H1 (cell line): ENCODE measurements around the gene CNTF. TPM values are rescaled to one million over a fixed set of nuclear protein-coding genes. Genes with fewer than 3 reads are reported as not detected.

Source experiments
- CTCF ChIA-PET: fragments of 300-600 bp; sonication (Branson Sonifier 250); formaldehyde crosslinking; loops from one replicate; lab custom pipeline; 2021; ENCODE audit not compliant: partially characterized antibody; lab: Charles Lee
- POLR2A ChIA-PET: fragments of 300-600 bp; sonication (Branson Sonifier 250); formaldehyde crosslinking; loops from one replicate; lab custom pipeline; 2021; ENCODE audit warnings: inconsistent platforms; ENCODE audit not compliant: partially characterized antibody; lab: Charles Lee
- DNase-seq, 2 experiments: peaks; one replicate each; pipeline versions ENCODE4 v3.0.0 to v3.0.0-alpha.2; 2010 to 2022; ENCODE audit warnings: low spot score in 2 of 2, low read depth in 1 of 2, mixed read lengths in 1 of 2
- FAIRE-seq: peaks from 2 replicates; lab custom pipeline; 2011; peaks lifted over from hg19 to GRCh38; lab: Jason Lieb, UNC
- H2AFZ ChIP-seq: 2 replicates; pipeline ENCODE4 v1.8.1; 2012; ENCODE audit warnings: low read length, inconsistent platforms
- H2AK5ac ChIP-seq: 2 replicates; pipeline ENCODE4 v1.6.1; 2013; ENCODE audit warnings: low read depth, low read length
- H2BK120ac ChIP-seq: replicated peaks from 2 replicates; pipeline ENCODE3; 2013; ENCODE audit warnings: low read depth, low read length, inconsistent platforms
- H2BK12ac ChIP-seq: 2 replicates; pipeline ENCODE4 v1.6.1; 2013; ENCODE audit warnings: low read depth, low read length
- H2BK15ac ChIP-seq: 2 replicates; pipeline ENCODE4 v1.6.1; 2013; ENCODE audit warnings: low read length
- H2BK20ac ChIP-seq: 2 replicates; pipeline ENCODE4 v1.6.1; 2013; ENCODE audit warnings: low read length
- H2BK5ac ChIP-seq: 2 replicates; pipeline ENCODE4 v1.6.1; 2013; ENCODE audit warnings: low read depth, low read length
- H3K14ac ChIP-seq: 2 replicates; pipeline ENCODE4 v1.6.1; 2013; ENCODE audit warnings: inconsistent platforms; ENCODE audit not compliant: insufficient read length
- H3K18ac ChIP-seq: 2 replicates; pipeline ENCODE4 v1.6.1; 2013; ENCODE audit warnings: low read length; ENCODE audit errors: extremely low read depth
- H3K23ac ChIP-seq: 2 replicates; pipeline ENCODE4 v1.6.1; 2013; ENCODE audit warnings: inconsistent platforms; ENCODE audit not compliant: insufficient read length
- H3K23me2 ChIP-seq: 2 replicates; pipeline ENCODE4 v1.6.1; 2013; ENCODE audit warnings: low read depth, low read length
- H3K27ac ChIP-seq: 2 replicates; pipeline ENCODE4 v1.6.1; 2011; ENCODE audit warnings: low read depth, low read length, inconsistent platforms
- H3K27me3 ChIP-seq, 4 experiments: replicated peaks in 1 of 4; 1 replicate in 1 of 4; 2 replicates in 3 of 4; pipeline versions ENCODE4 v1.6.1 to v1.8.1; 2011 to 2013; ENCODE audit warnings: low read length in 3 of 4, mild to moderate bottlenecking in 3 of 4, inconsistent platforms in 2 of 4, mixed read lengths in 2 of 4, moderate library complexity in 1 of 4; ENCODE audit not compliant: control insufficient read depth in 3 of 4, insufficient read depth in 3 of 4; ENCODE audit errors: extremely low read depth in 1 of 4
- H3K36me3 ChIP-seq, 4 experiments: 2 replicates each; pipeline versions ENCODE4 v1.6.1 to v1.8.1; 2011 to 2013; ENCODE audit warnings: mild to moderate bottlenecking in 4 of 4, low read length in 3 of 4, moderate library complexity in 2 of 4, control low read depth in 1 of 4, inconsistent platforms in 1 of 4; ENCODE audit not compliant: insufficient read depth in 4 of 4, control insufficient read depth in 2 of 4
- H3K4ac ChIP-seq: replicated peaks from 2 replicates; pipeline ENCODE3; 2013; ENCODE audit warnings: low read length, low read depth, mixed read lengths, inconsistent platforms; ENCODE audit not compliant: insufficient read length
- H3K4me1 ChIP-seq, 4 experiments: replicated peaks in 1 of 4; 1 replicate in 1 of 4; 2 replicates in 3 of 4; pipeline versions ENCODE4 v1.6.1 to v1.8.1; 2011 to 2013; ENCODE audit warnings: low read length in 3 of 4, inconsistent platforms in 2 of 4, mixed read lengths in 1 of 4; ENCODE audit not compliant: insufficient read depth in 4 of 4, control insufficient read depth in 3 of 4
- H3K4me2 ChIP-seq, 2 experiments: 2 replicates each; pipeline versions ENCODE4 v1.6.1 to v1.8.1; 2011 to 2013; ENCODE audit warnings: low read depth in 2 of 2, low read length in 2 of 2, control low read depth in 1 of 2, inconsistent platforms in 1 of 2, mild to moderate bottlenecking in 1 of 2; ENCODE audit not compliant: insufficient read depth in 1 of 2
- H3K4me3 ChIP-seq, 4 experiments: fragments of 200-600, 300-600 bp in 1 of 4; sonication (generic), shearing (Covaris generic), sonication (Bioruptor Twin) in 1 of 4; 2 replicates each; pipeline versions ENCODE4 v1.5.1 to v1.8.1; 2011 to 2016; ENCODE audit warnings: low read length in 4 of 4, low read depth in 3 of 4, control low read depth in 2 of 4, inconsistent platforms in 2 of 4, mild to moderate bottlenecking in 2 of 4, mixed read lengths in 1 of 4, moderate library complexity in 1 of 4; ENCODE audit not compliant: insufficient read depth in 2 of 4; ENCODE audit errors: extremely low read depth in 1 of 4
- H3K56ac ChIP-seq: replicated peaks from 2 replicates; pipeline ENCODE3; 2013; ENCODE audit warnings: low read depth, mild to moderate bottlenecking, mixed read lengths, low read length, inconsistent platforms; ENCODE audit not compliant: insufficient read length
- H3K79me1 ChIP-seq: 2 replicates; pipeline ENCODE4 v1.6.1; 2013; ENCODE audit warnings: low read depth, low read length, control low read depth
- H3K79me2 ChIP-seq, 2 experiments: 2 replicates each; pipeline versions ENCODE4 v1.6.1 to v1.8.1; 2012 to 2013; ENCODE audit warnings: low read length in 2 of 2, mild to moderate bottlenecking in 2 of 2, inconsistent platforms in 1 of 2; ENCODE audit not compliant: insufficient read depth in 2 of 2, control insufficient read depth in 1 of 2
- H3K9ac ChIP-seq, 4 experiments: replicated peaks in 1 of 4; 1 replicate in 1 of 4; 2 replicates in 3 of 4; pipeline versions ENCODE4 v1.6.1 to v1.8.1; 2011 to 2013; ENCODE audit warnings: low read depth in 3 of 4, low read length in 3 of 4, control low read depth in 2 of 4, mild to moderate bottlenecking in 2 of 4, moderate library complexity in 2 of 4, inconsistent platforms in 1 of 4; ENCODE audit errors: extremely low read depth in 1 of 4
- H3K9me3 ChIP-seq, 2 experiments: 2 replicates each; pipeline versions ENCODE4 v1.6.1 to v1.8.1; 2012 to 2013; ENCODE audit warnings: mild to moderate bottlenecking in 2 of 2, moderate library complexity in 2 of 2, control low read depth in 1 of 2, inconsistent platforms in 1 of 2, low read depth in 1 of 2, low read length in 1 of 2, mixed read lengths in 1 of 2; ENCODE audit not compliant: insufficient read depth in 2 of 2
- H4K20me1 ChIP-seq, 2 experiments: replicated peaks in 1 of 2; 2 replicates each; pipeline versions ENCODE3 to v1.8.1; 2011 to 2013; ENCODE audit warnings: inconsistent platforms in 2 of 2, low read length in 2 of 2, mild to moderate bottlenecking in 1 of 2; ENCODE audit not compliant: insufficient read depth in 2 of 2, control insufficient read depth in 1 of 2
- H4K5ac ChIP-seq: 2 replicates; pipeline ENCODE4 v1.6.1; 2013; ENCODE audit warnings: low read length, low read depth, mixed read lengths, inconsistent platforms; ENCODE audit not compliant: insufficient read length
- H4K8ac ChIP-seq: 2 replicates; pipeline ENCODE4 v1.8.0; 2013; ENCODE audit warnings: mild to moderate bottlenecking, moderate library complexity, low read length, inconsistent platforms; ENCODE audit not compliant: insufficient read depth; ENCODE audit errors: extremely low read depth
- H4K91ac ChIP-seq: replicated peaks from 2 replicates; pipeline ENCODE3; 2013; ENCODE audit warnings: low read length, mixed read lengths, inconsistent platforms; ENCODE audit not compliant: insufficient read length
- BRCA1 ChIP-seq: IDR thresholded peaks from 2 replicates; pipeline ENCODE4 v1.6.1; 2012; ENCODE audit warnings: low read depth, low read length, improper control_type of control experiment
- CREB1 ChIP-seq: IDR thresholded peaks from 2 replicates; pipeline ENCODE4 v1.6.1; 2012; ENCODE audit warnings: inconsistent platforms
- CTCF ChIP-seq, 3 experiments: IDR thresholded peaks; 1 replicate in 2 of 3; 2 replicates in 1 of 3; pipeline versions ENCODE4 v1.5.1 to v1.6.1; 2011; ENCODE audit warnings: low read length in 3 of 3, mild to moderate bottlenecking in 3 of 3, inconsistent platforms in 2 of 3, low read depth in 1 of 3, moderate library complexity in 1 of 3; ENCODE audit not compliant: insufficient read depth in 1 of 3; ENCODE audit errors: control extremely low read depth in 1 of 3
- HDAC2 ChIP-seq, 2 experiments: fragments of 300-600 bp in 1 of 2; sonication (generic) in 1 of 2; IDR thresholded peaks; 2 replicates each; pipeline ENCODE4 v1.6.1; 2011 to 2012; ENCODE audit warnings: low read depth in 2 of 2, low read length in 2 of 2, mild to moderate bottlenecking in 2 of 2, moderate library complexity in 2 of 2, borderline replicate concordance in 1 of 2, inconsistent platforms in 1 of 2
- PHF8 ChIP-seq: fragments of 200-600 bp; sonication (generic); conservative IDR thresholded peaks from 2 replicates; pipeline ENCODE4 v1.7.1; 2012; ENCODE audit warnings: low read depth, mild to moderate bottlenecking, inconsistent platforms, low read length, moderate library complexity
- POU5F1 ChIP-seq: IDR thresholded peaks from 2 replicates; pipeline ENCODE4 v1.6.1; 2011; ENCODE audit warnings: low read depth, mild to moderate bottlenecking, low read length, moderate library complexity
- SRF ChIP-seq: IDR thresholded peaks from 2 replicates; pipeline ENCODE4 v1.6.1; 2011; ENCODE audit warnings: mild to moderate bottlenecking, low read depth, low read length, moderate library complexity
- TBP ChIP-seq: IDR thresholded peaks from 2 replicates; pipeline ENCODE4 v1.6.1; 2011; ENCODE audit warnings: low read depth, low read length, improper control_type of control experiment
- YY1 ChIP-seq: IDR thresholded peaks from 2 replicates; pipeline ENCODE4 v1.6.1; 2011; ENCODE audit warnings: low read depth, mild to moderate bottlenecking, low read length
- WGBS, 2 experiments: shearing (Covaris generic) in 1 of 2; methylation state at CpG; one replicate each; pipeline versions ENCODE4 v1.1.6 to v1.1.7; 2013 to 2015; ENCODE audit warnings: low lambda C conversion rate in 2 of 2, mixed read lengths in 2 of 2, inconsistent platforms in 1 of 2, low coverage in 1 of 2, missing lambda C conversion rate in 1 of 2; ENCODE audit not compliant: insufficient replicate concordance in 2 of 2, insufficient coverage in 1 of 2, insufficient read length in 1 of 2; ENCODE audit errors: extremely low coverage in 1 of 2, missing lambda C conversion rate in 1 of 2; 5-methylcytosine and 5-hydroxymethylcytosine counted together
- polyA plus RNA-seq, 7 experiments: library from polyadenylated mRNA; depleted of rRNA in 3 of 7; stranded (reverse) in 5 of 7; unstranded in 2 of 7; fragments of >200 nt in 5 of 7; fragments of 200-250 nt in 2 of 7; gene quantifications; 1 replicate in 5 of 7; 2 replicates in 1 of 7; 4 replicates in 1 of 7; pipeline versions ENCODE4 v1.2.1 to v1.2.3, GENCODE V29; 2011 to 2013; ENCODE audit warnings: missing spikeins in 2 of 7, mixed read lengths in 2 of 7
- total RNA-seq: library from RNA; stranded (reverse); fragmentation: NEBNext Ultra II Directional; extraction: Animal tissue kit (Norgen Biotek cat#: 25700); gene quantifications from 2 replicates; pipeline ENCODE4 v1.2.1, GENCODE V29; 2021
- TF ChIP-seq, protein P1 (sequence below): IDR thresholded peaks from 2 replicates; pipeline ENCODE4 v1.6.1; 2012; ENCODE audit warnings: low read length, inconsistent platforms

Gene CNTF
- total and polyA plus RNA-seq, 2 of the 8 experiments (the other 6 are each of a cell fraction or from before 2014, with no cell fraction given): 0.41 to 1.5 TPM

GRCh38 chr11:58674609-58675008 is 52.1 kb downstream of the CNTF start:
- H2BK12ac ChIP-seq: no peak overlapping the region
- FAIRE-seq: no peak
- H3K56ac ChIP-seq: no peak overlapping the region
- H4K5ac ChIP-seq: no peak overlapping the region
- H2BK5ac ChIP-seq: no peak overlapping the region
- H2AFZ ChIP-seq: no peak overlapping the region
- no peak overlapping the region for H2BK20ac ChIP-seq
- H3K9me3 ChIP-seq: peaks cover 0 to 2% of the 10 kb centered on the region in 2 experiments; a peak in 1 of 4 replicates
- no peak overlapping the region for H3K4me3 ChIP-seq
- H3K79me2 ChIP-seq: no peaks in the 10 kb centered on the region
- no peak overlapping the region for H3K18ac ChIP-seq
- H4K91ac ChIP-seq: no peak overlapping the region
- no peaks in the 10 kb centered on the region for H3K4me1 ChIP-seq
- no peak overlapping the region for H3K27ac ChIP-seq
- no peak overlapping the region for H2AK5ac ChIP-seq
- no peak overlapping the region for H3K4ac ChIP-seq
- no peak overlapping the region for H3K9ac ChIP-seq
- no peak overlapping the region for H3K14ac ChIP-seq
- no peak for DNase-seq
- H3K27me3 ChIP-seq: no peaks in the 10 kb centered on the region
- 92% methylated on average over 12 of the region's 12 CpGs; no CpG with 5 or more reads in 1 of the 2 experiments for WGBS, 2 experiments
- no peak overlapping the region for H3K23ac ChIP-seq
- POLR2A ChIA-PET: no interaction called here
- no peak overlapping the region for H2BK120ac ChIP-seq
- peak overlapping the region; percentile 80; the same call in 1 of the 2 replicates for H4K8ac ChIP-seq
- no peak overlapping the region for H3K4me2 ChIP-seq
- no peaks in the 10 kb centered on the region for H3K79me1 ChIP-seq
- CTCF ChIA-PET: interaction anchor here (0.6 to 3.4 kb wide), 8 partner anchors 15 to 511 kb away, joined by 3 to 13 read pairs (median 4); no protein-coding TSS in a partner anchor
- H2BK15ac ChIP-seq: no peak overlapping the region
- no peaks in the 10 kb centered on the region for H3K36me3 ChIP-seq
- peaks cover 2% of the 10 kb centered on the region; the same call in 1 of the 2 replicates for H3K23me2 ChIP-seq
- no peaks in the 10 kb centered on the region for H4K20me1 ChIP-seq
- TF ChIP-seq TBP (no peak), HDAC2 (IDR thresholded peaks at IDR 0.05; ENCODE audit: borderline replicate concordance in 1 of 2, low read depth in 2 of 2, low read length in 2 of 2) (no peak), BRCA1 (no peak), PHF8 (no peak), CTCF (IDR thresholded peaks at IDR 0.05; ENCODE audit: control extremely low read depth in 1 of 3, insufficient read depth in 1 of 3, low read depth in 1 of 3, low read length in 3 of 3) (no peak), SRF (no peak), YY1 (no peak), POU5F1 (no peak), CREB1 (no peak)
- TF ChIP-seq, protein P1, sequence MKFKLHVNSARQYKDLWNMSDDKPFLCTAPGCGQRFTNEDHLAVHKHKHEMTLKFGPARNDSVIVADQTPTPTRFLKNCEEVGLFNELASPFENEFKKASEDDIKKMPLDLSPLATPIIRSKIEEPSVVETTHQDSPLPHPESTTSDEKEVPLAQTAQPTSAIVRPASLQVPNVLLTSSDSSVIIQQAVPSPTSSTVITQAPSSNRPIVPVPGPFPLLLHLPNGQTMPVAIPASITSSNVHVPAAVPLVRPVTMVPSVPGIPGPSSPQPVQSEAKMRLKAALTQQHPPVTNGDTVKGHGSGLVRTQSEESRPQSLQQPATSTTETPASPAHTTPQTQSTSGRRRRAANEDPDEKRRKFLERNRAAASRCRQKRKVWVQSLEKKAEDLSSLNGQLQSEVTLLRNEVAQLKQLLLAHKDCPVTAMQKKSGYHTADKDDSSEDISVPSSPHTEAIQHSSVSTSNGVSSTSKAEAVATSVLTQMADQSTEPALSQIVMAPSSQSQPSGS: no peak
